NB4 (cell line): ENCODE measurements around the gene SLC35E4.

Source experiments
- DNase-seq: peaks from one replicate; pipeline ENCODE4 v3.0.0; 2010; ENCODE audit warnings: low read depth
- H3K4me3 ChIP-seq: one replicate; pipeline ENCODE4 v1.5.1; 2011; ENCODE audit warnings: mild to moderate bottlenecking, low read depth, low read length, moderate library complexity
- CTCF ChIP-seq: IDR thresholded peaks from one replicate; pipeline ENCODE4 v1.5.1; 2012; ENCODE audit warnings: low read depth, low read length
- MAX ChIP-seq: IDR thresholded peaks from 2 replicates; pipeline ENCODE4 v1.6.1; 2011; ENCODE audit warnings: low read depth, low read length
- MYC ChIP-seq: IDR thresholded peaks from 2 replicates; pipeline ENCODE4 v1.6.1; 2011; ENCODE audit warnings: low read depth, low read length
- POLR2A ChIP-seq: IDR thresholded peaks from 2 replicates; pipeline ENCODE4 v1.6.1; 2011; ENCODE audit warnings: mild to moderate bottlenecking; ENCODE audit not compliant: insufficient read length; ENCODE audit errors: extremely low read depth

SLC35E4 gene

DNA sequence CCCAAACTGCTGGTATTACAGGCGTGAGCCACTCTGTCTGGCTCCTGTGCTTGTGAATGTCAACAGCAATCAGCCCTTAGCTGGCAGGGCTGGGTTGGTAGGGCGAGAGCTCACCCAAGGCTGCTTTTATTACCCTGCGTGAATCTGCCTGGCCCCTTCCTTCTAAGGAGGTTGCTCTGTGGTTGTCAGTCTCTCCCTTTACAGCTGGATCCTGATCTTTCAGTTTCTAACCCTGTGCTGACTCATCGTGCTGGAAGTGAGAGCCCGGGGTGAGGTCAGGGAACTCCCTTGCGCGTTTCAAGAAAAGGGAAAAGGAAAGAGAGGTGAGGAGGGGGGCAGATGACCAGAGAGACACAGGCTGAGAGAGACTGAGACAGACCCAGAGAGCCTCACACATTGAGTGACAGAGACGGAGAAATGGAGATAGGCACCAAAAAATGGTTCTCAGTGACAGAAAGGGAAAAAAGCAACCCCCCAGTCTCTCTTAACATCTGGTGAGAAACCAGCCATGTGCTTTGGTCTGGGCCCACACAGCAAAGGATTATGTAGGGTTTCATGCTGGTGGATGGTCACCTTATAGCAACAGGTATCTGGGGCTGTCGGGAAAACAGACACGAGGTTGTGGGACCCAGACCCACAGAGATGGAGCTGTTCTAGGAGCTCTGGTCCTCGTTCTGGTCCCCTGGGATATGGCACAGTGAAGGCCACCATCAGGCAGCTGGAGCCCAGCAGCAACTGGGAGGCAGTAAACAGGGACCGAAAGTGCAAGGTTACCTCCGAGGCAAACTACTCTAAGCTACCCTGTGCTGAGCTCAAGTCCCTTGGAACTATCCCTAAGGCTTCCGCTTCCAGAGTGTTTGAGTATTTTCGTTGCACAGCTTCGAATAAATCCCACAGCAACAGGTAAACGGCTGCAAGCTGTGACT, 26.1 kb upstream of the SLC35E4 start:
- DNase-seq: peak; percentile 93
- TF ChIP-seq CTCF (no peak), MAX (peak; percentile 17; the same call in 1 of the 2 replicates), MYC (peak; percentile 50; the same call in 1 of the 2 replicates), POLR2A (no peak)
- no peak overlapping the region for H3K4me3 ChIP-seq

- DNase-seq: peak; percentile 35
- H3K4me3 ChIP-seq: no peak overlapping the region
- TF ChIP-seq MYC (no peak), MAX (no peak), POLR2A (no peak), CTCF (no peak)
Measured at GRCh38 chr22:30610299-30610698, 25.3 kb upstream of the SLC35E4 start.

GRCh38 chr22:30611197-30611596, 24.4 kb upstream of the SLC35E4 start:
- no peak overlapping the region for H3K4me3 ChIP-seq
- no peak for TF ChIP-seq POLR2A
- TF ChIP-seq MAX: no peak
- TF ChIP-seq MYC: no peak
- no peak for TF ChIP-seq CTCF
- DNase-seq: no peak

GRCh38 chr22:30612789-30613188, 22.8 kb upstream of the SLC35E4 start:
- TF ChIP-seq MAX (no peak), CTCF (no peak), POLR2A (no peak), MYC (no peak)
- no peak for DNase-seq
- H3K4me3 ChIP-seq: no peak overlapping the region

- DNase-seq: no peak
- H3K4me3 ChIP-seq: no peak overlapping the region
- TF ChIP-seq MAX (no peak), POLR2A (no peak), MYC (no peak), CTCF (no peak)
Measured at GRCh38 chr22:30614268-30614667, 21.3 kb upstream of the SLC35E4 start.
